NCI-H524 treated with DMSO at 0.1 percent for 48 hours (cell line): ENCODE data around the gene FAXDC2.

ENCODE experiments used
- DNase-seq: peaks from one replicate; lab custom pipeline; 2025; lab: John Stamatoyannopoulos, UW

FAXDC2 gene

DNA sequence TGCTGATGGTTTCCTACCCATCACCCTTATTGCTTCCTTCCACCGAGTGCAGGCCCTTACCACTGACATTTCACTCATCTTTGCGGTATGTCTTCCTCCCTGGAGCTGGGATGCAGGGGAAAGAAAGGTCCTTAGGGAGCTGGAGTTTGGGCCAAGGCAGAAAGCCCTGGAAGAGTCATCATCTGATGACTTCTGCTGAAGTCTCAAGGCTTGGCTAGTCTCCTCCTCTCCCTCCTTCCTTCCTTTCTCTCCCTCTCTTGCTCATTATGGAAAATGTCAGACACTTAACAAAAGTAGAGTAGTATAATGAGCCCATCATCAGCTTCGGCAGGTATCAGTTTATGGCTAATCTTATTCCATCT lies 55.2 kb downstream of the FAXDC2 start:
- no peak for DNase-seq

DNA sequence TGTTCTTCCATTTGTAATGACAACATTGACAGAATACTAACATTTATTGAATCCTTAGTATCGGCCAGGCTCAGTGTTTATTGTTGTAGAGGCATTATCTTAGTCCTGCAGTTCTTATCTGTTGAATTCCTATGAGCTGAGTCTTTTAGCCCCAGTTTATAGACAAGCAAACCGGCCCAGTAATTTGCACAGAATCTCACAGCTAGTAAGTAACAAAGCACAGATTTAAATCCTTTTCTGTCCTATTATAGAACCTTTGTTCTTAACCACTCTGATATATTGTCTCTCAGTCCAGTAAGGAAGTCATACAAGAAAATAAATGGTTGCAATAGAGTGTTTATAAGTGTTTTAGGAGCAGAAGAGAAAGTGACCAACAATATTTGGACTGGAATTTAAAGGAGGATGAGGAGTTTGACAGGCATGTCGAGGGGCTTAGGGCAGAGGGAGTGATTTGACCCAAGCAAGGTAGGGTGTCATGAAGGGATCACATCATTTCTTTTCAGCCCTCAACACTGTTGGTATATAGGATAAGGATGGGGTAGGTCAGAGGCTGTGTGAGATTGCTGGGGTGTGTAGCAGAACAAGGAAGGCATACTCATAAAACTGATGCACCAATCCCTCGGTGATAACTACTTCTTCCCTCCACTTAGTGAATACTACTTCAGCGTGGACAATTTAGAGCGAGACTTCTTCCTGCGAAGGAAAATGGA lies 55.7 kb downstream of the FAXDC2 start:
- no peak for DNase-seq

DNA sequence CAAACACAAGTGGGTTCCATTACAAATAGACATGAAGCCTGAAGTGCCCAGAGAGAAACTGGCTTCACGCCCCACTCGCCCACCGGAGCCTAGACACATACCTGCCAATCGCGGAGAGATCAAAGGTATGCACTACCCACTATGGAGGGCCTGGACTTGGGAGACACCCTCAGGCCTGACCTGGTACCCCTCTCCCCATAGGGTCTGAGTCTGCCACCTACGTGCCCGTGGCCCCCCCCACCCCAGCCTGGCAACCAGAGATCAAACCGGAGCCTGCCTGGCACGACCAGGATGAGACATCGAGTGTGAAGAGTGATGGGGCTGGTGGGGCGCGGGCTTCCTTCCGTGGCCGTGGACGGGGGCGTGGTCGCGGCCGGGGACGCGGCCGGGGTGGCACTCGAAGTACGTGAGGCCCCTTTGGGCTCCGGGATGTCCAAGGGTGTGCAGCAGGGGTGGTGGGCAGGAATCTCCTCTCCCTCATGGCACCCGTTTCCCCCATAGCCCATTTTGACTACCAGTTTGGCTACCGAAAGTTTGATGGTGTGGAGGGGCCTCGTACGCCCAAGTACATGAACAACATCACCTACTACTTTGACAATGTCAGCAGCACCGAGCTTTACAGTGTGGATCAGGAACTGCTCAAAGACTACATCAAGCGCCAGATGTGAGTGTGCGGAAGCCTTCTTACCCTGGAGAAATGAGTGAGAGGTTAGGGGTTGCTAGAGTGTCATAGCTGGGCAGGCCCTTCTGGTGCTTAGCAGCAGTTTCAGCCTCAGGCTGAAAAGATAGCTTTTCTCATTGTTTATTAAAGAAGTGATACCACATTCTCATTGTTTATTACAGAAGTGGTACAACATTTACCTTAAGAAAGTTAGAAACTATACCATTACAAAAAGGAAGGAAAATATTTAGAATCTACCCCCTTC lies 56.5 kb downstream of the FAXDC2 start:
- no peak for DNase-seq

DNA sequence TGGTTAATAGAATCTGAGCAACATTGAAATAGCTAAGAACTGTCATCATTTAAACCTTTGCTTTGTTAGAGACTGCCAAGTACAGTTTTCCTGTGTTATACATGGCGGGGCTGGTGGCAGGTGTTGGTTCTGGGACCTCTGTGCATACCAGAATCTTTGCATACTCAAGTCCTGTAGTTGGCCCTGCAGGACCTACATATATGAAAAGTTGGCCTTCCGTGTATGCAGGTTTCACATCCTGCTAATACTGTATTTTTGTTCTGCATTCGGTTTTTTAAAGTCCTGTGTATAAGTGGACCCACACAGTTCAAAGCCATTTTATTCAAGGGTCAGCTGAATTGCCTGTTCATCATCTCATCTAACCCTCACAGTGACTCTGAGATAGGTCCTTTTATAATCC lies 58.9 kb downstream of the FAXDC2 start:
- no peak for DNase-seq

DNA sequence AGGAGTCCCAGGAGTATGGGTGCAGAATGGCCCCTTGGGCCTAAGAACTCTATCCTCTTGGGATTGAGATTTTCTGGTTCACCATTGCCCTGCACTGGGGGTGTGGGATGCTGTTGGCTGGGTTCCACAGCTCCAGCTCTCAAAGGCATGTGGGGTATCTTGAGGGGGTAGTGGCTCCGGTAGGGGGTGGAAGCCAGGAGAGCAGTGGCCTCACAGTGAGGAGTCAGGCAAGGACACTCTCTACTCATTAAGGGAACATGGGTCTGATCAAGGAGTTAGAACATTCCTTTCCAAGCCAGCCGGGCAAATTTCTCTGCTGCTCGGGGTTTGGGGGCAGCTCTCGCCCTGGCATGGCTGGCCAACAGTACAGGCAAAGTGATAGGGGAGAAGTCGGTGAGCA lies 62.2 kb downstream of the FAXDC2 start:
- no peak for DNase-seq

DNA sequence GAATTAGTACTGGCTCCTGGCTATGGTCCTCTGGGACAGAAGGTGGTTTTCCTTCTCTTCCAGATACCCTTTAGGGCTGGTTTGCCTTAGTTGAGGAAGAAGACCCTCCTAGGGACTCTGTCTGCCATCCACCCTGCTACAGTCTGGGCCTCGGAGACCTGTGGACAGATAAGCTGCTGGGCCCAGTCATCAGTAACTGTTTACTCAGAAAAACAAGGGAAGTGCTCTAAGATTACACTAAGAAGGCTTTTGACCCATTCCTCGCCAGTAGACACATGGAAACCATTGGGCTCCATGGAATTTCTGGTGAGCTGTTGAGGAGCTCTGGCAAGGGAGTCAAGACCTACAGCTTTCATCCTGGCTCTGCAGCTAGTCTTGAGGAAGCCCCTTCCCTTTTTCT lies 64.0 kb downstream of the FAXDC2 start:
- DNase-seq, result no peak

DNA sequence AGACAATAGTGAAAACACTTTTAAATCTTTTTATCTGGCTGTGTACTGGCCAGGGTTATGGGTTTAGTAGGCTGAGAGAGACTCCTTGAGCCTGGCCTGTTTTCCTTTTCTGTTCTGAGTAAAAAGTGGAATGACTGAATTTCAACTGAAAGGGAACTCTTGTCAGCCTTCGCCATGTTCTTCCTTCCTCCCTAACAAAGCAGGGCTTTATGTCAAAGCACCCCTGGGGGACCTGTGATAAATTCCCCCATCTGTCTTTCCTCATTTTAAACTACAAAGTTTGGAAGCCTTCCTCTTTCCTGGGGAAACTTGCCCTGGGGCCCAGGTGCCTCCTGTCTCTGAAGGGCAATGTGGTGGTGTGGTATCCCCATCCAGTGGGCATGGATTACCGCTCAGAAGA lies 65.5 kb downstream of the FAXDC2 start:
- DNase-seq, result no peak

DNA sequence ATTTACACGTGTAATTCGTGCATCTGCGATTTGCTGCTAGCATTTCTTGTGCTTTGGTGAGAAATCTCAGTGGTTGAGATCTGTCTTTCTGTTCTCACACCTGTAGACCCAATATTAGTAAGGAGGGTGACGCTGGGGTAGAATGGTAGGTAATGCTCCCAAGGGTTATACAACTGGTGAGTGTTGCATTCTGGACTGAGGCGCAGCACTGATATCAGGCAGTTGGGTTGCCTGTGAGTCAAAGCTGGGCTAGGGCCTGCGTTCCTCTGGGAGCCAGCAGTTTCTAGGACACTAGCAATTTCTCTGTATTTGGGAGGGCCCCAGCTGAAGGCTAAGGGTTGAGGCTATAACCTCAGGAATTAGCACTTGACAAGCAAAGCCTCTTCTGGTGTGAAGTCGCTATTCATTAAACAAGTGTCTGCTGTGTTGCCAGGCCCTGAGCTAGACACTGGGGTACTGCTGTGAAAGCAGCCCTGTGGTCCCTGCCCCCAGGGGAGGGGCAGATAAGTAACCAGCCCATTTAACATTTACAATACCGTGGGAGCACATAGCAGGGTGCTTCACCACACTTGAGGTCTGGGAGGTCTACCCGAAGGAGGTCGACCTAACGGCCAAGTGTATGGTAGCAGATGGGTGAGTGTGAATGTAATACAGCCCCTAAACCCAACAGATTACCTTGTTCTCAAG lies 66.5 kb downstream of the FAXDC2 start:
- no peak for DNase-seq

DNA sequence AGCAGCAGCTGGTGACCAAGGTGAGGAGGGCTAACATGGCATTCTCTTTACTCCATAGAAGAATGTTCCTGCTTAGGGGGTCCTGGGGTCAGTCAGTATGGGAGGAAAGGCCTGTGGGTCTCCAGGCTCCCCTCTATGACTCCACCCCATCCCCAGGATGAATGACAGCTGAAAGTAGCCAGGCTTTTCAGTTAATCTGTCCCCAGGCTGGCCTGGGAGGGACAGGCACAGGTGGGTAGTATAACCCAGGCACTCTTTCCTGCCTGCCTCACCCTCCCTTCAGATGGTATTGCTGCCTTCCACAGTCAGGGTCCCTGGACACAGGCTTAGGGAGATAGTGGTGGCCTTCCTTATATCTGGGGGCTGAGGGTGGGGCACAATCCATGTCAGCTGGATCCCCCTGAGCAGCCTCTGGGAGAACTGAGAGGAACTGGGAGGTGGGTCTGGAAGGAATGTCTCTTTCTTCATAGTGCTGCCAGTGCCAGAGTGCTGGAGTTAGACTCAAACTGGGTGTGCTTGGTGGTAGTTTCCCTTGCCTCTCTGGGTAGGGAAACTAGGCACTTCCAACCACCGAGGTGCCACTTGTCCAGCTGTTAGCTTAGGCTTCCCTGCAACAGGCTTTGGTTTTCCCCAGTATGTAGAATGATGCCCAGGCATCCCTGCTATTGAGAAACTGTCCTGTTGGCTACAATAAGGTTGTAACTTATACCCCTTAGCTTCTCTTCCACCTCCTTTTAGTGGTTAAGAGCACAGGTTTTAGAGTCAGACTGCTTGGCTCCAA lies 67.4 kb downstream of the FAXDC2 start:
- no peak for DNase-seq

DNA sequence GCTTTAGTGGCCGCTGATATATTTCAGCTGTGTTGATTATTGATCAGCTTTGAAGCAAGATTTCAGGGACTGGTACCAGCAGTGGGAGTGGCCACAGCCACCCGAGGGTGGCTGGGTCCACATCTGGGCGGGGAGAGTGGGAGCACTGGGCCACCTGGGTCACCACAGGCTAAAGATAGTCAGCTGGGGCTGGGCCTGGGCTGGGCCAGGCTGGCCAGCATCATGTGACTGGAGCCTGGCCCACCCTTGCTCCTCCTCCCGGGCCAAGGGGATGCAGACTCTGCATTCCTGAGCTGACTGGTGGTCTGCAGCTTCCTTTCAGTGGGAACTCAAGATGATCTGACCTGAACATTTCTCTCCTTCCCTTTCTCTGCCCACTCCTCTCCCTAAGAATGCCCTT lies 68.1 kb downstream of the FAXDC2 start:
- no peak for DNase-seq

DNA sequence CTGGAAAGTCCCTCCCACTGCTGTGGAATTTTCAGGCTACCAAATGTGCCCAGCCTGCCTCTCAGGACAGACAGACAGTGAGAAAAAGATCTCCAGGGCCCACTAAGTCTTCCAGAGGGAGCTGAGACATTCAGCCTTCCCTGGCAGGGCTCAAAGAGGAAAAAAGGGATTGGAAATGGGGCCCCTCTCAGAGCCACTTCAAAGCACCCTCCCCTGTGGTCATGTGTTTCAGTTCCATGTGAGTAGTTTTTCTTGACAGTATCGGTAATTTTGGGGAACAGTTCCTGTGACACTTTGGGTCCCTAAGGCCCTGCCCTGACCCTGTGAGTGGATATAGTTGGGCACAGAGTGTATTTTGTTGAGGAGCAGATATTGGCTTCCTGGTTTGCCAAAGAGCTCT lies 70.3 kb downstream of the FAXDC2 start:
- DNase-seq, result no peak

DNA sequence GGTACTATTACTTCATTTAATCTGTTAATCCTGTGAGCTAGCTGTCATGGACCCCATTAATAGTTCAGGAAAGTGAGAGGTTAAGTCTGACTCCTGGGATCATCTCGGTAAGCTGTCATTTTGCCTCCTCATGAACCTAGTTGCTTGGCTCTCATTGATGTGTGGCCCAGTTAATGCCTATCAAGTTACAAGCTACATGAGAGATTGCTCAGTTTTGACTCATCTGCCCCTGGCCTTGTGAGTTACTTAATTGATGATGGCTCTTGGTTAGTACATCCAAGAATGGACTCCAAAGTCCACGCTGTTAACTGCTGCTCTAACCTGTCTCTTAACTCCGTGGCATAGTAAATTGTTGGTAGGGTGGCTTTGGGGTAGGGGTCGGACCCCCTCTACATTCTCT lies 71.3 kb downstream of the FAXDC2 start:
- DNase-seq, result no peak

DNA sequence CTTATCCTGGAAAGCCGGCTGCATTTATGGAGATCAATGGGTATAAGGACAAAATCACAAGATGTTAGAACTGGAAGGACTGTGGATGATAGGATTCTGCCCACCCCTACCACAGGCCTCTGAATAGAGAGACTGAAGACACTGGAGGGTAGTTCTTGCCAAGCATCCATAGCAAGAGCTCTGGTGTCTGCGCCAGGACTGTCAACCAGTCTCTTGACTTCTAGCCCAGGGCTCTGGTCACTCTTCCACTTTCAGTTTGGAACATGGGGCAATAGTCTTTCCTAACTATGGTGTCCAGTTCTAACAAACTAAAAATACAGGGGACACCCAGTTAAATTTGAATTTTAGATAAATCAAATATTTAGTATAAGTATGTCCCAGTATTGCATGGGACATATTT lies 71.9 kb downstream of the FAXDC2 start:
- no peak for DNase-seq

DNA sequence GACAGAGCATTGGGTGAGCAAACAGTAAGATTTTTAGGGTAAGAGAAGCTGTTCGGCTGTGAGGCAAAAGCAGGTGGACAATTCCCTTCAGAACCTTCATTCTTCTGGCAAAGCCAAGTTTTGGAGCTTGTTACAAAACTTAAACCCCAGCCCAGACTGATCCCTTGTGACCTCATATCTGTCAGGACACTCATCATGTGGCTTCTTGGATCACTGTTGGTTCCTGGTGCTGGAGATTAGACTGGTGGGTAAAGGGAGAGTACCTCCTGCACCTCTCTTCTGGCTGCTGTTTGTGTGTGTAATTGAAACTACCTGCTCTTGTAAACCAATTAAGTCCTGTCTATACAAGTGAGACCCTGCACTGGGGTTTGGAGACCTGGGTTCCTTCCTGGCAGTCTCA lies 74.2 kb downstream of the FAXDC2 start:
- no peak for DNase-seq

DNA sequence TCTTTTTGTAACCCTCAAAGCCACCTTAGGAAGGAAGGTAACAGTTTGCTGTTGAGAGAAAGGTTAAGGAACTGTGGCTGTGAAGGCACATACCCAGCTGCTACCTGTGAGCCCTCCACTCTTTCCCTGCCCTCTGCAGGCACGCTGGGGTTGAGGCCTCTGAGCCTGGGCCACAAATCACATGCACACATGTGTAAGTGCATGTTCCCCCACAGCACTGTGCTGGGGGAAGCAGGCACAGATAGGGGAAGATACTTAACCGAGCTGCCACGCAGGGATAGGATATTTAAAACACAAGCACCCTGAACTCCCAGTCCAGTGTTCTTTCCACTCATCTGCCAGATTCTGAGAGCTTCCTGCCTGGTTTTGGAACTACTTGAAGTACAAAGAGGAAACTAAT lies 77.1 kb downstream of the FAXDC2 start:
- no peak for DNase-seq

DNA sequence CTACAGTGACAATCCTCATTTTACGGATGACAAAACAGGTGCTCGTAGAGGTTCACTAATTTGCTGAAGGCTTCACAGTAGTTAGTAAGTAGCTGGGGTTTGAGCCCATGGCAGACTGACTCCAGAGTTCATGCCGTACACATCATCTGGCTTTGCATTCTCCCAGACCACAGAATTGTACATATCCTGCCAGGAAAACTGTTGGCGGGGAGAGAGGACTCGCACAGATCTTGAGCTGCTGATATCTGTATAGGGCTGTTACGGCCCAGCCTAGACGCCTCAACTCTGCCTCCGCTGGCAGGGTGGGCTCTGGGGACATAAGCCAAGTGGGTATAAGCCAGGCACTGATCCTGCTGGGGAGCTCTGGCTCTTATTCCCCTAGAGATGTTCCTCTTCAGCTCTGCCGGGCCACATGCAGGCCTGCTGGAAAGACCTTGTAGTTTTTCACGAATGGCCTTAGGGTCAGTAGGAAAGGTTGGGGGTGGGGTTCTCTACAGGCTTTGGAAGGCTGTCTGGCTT lies 79.0 kb downstream of the FAXDC2 start:
- DNase-seq, result no peak

DNA sequence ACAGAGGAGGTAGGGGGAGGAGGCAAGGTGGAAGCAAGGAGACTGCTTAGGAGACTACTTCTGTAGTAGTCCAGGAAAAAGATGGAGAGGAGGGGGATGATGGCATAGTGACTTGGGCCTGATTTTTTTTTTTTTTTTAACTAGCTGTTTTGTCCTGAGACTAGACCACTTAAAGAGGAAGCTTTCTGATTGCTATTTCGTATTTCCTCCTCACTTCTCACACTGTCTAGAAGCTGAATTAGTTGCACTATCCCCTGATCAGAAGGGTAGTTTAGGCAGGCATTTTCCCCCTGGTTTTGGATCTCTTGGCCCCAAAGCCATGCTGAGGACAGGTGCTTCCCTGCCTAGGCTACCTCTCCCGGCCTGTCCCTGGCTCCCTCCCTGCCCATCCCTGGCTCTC lies 80.3 kb downstream of the FAXDC2 start:
- DNase-seq, result no peak
